ENCODE measurements around the gene TMEM59. TPM values are rescaled to one million over a fixed set of nuclear protein-coding genes. Genes with fewer than 3 reads are reported as not detected.
"Not testable (repeated sequence)": the region's sequence is repeated elsewhere in the genome, so short reads cannot be mapped to it uniquely, and the experiment has no call there.

The TMEM59 gene
- total RNA-seq, 1 donor from 2014 or later, result 195 TPM

GRCh38 chr1:54096227-54096876 is 43.3 kb upstream of the TMEM59 start:
- Mint-ChIP-seq H3K9me3 (ENCODE audit: unreplicated experiment) (no peaks in the 10 kb centered on the region), H3K27ac (ENCODE audit: unreplicated experiment) (no peak overlapping the region)
- no peak for DNase-seq (ENCODE audit: low spot score)

GRCh38 chr1:54095546-54096226 is 42.7 kb upstream of the TMEM59 start:
- TF ChIP-seq, protein P1, sequence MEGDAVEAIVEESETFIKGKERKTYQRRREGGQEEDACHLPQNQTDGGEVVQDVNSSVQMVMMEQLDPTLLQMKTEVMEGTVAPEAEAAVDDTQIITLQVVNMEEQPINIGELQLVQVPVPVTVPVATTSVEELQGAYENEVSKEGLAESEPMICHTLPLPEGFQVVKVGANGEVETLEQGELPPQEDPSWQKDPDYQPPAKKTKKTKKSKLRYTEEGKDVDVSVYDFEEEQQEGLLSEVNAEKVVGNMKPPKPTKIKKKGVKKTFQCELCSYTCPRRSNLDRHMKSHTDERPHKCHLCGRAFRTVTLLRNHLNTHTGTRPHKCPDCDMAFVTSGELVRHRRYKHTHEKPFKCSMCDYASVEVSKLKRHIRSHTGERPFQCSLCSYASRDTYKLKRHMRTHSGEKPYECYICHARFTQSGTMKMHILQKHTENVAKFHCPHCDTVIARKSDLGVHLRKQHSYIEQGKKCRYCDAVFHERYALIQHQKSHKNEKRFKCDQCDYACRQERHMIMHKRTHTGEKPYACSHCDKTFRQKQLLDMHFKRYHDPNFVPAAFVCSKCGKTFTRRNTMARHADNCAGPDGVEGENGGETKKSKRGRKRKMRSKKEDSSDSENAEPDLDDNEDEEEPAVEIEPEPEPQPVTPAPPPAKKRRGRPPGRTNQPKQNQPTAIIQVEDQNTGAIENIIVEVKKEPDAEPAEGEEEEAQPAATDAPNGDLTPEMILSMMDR (IDR thresholded peaks at IDR 0.05; ENCODE audit: unreplicated experiment), result no peak
- H3K4me3 Mint-ChIP-seq (ENCODE audit: unreplicated experiment), result no peak overlapping the region
- no peaks in the 10 kb centered on the region for H3K27me3 Mint-ChIP-seq (ENCODE audit: unreplicated experiment)
- H3K36me3 Mint-ChIP-seq (ENCODE audit: low read depth, unreplicated experiment), result peaks cover 11% of the 10 kb centered on the region
- no peak overlapping the region for H3K27ac Mint-ChIP-seq (ENCODE audit: unreplicated experiment)
- DNase-seq (ENCODE audit: low spot score), result no peak
- peaks cover 31% of the 10 kb centered on the region for H3K4me1 Mint-ChIP-seq (ENCODE audit: unreplicated experiment)
- H3K9me3 Mint-ChIP-seq (ENCODE audit: unreplicated experiment), result no peaks in the 10 kb centered on the region

More at GRCh38 chr1:54096227-54096876, 43.3 kb upstream of the TMEM59 start:
- peaks cover 31% of the 10 kb centered on the region for H3K4me1 Mint-ChIP-seq (ENCODE audit: unreplicated experiment)
- H3K4me3 Mint-ChIP-seq (ENCODE audit: unreplicated experiment), result no peak overlapping the region
- peaks cover 13% of the 10 kb centered on the region for H3K36me3 Mint-ChIP-seq (ENCODE audit: low read depth, unreplicated experiment)
- H3K27me3 Mint-ChIP-seq (ENCODE audit: unreplicated experiment), result no peaks in the 10 kb centered on the region
- TF ChIP-seq, protein P1 (IDR thresholded peaks at IDR 0.05; ENCODE audit: unreplicated experiment), result no peak

GRCh38 chr1:54094730-54095105 is 41.7 kb upstream of the TMEM59 start:
- not testable (repeated sequence) for H3K4me3 Mint-ChIP-seq (ENCODE audit: unreplicated experiment); DNase-seq (ENCODE audit: low spot score); H3K27me3 Mint-ChIP-seq (ENCODE audit: unreplicated experiment); H3K27ac Mint-ChIP-seq (ENCODE audit: unreplicated experiment); H3K9me3 Mint-ChIP-seq (ENCODE audit: unreplicated experiment)
- H3K36me3 Mint-ChIP-seq (ENCODE audit: low read depth, unreplicated experiment), result peaks cover 11% of the 10 kb centered on the region
- peaks cover 31% of the 10 kb centered on the region for H3K4me1 Mint-ChIP-seq (ENCODE audit: unreplicated experiment)

GRCh38 chr1:54094001-54094729 is 41.2 kb upstream of the TMEM59 start:
- TF ChIP-seq, protein P1 (IDR thresholded peaks at IDR 0.05; ENCODE audit: unreplicated experiment), result no peak
- peaks cover 29% of the 10 kb centered on the region for H3K4me1 Mint-ChIP-seq (ENCODE audit: unreplicated experiment)
- no peaks in the 10 kb centered on the region for H3K27me3 Mint-ChIP-seq (ENCODE audit: unreplicated experiment)
- H3K4me3 Mint-ChIP-seq (ENCODE audit: unreplicated experiment), result no peak overlapping the region
- H3K36me3 Mint-ChIP-seq (ENCODE audit: low read depth, unreplicated experiment), result peaks cover 11% of the 10 kb centered on the region
- no peak overlapping the region for H3K27ac Mint-ChIP-seq (ENCODE audit: unreplicated experiment)
- H3K9me3 Mint-ChIP-seq (ENCODE audit: unreplicated experiment), result no peaks in the 10 kb centered on the region
- DNase-seq (ENCODE audit: low spot score), result no peak

DNA sequence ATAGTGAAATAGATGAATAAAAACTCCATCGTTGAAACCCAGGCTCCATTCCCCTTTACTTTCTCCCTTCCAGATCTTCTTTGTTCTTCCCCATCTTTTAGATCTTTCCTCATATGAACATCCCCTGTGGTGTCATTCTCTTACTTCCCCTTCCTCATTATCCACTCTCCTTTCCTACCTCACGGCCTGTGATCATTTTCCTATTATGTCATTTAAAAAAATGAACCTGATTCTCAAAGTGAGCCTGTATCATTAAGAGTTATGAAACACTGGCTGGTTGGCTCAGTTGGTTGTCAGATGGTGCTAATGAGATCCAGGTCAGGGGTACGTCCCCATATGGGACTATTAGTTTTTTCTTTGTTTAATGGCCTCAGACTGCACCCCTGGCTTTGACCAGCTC is 38.7 kb upstream of the TMEM59 start:
- DNase-seq (ENCODE audit: low spot score), result no peak
- TF ChIP-seq, protein P1 (IDR thresholded peaks at IDR 0.05; ENCODE audit: unreplicated experiment), result no peak
- Mint-ChIP-seq H3K27me3 (ENCODE audit: unreplicated experiment) (no peaks in the 10 kb centered on the region), H3K9me3 (ENCODE audit: unreplicated experiment) (no peaks in the 10 kb centered on the region), H3K4me3 (ENCODE audit: unreplicated experiment) (no peak overlapping the region), H3K27ac (ENCODE audit: unreplicated experiment) (no peak overlapping the region), H3K4me1 (ENCODE audit: unreplicated experiment) (peaks cover 17% of the 10 kb centered on the region), H3K36me3 (ENCODE audit: low read depth, unreplicated experiment) (no peaks in the 10 kb centered on the region)
